OCI-LY7 (cell line): ENCODE results near the gene GAB1. TPM values are rescaled to one million over a fixed set of nuclear protein-coding genes. Genes with fewer than 3 reads are reported as not detected.
A peak's percentile ranks its signal among the peaks of the same experiment; 100 is the strongest.

Source experiments
- BruUV-seq: library from RNA; stranded (reverse); fragments of 400-500 nt; replicated peaks from 2 replicates; lab custom pipeline; 2021; lab: Mats Ljungman, UMichigan
- CTCF ChIA-PET: fragments of 300-600 bp; sonication (Branson Sonifier 250); formaldehyde crosslinking; loops from one replicate; lab custom pipeline; 2022; ENCODE audit warnings: antibody characterized with exemption; ENCODE audit not compliant: unreplicated experiment; lab: Charles Lee
- POLR2A ChIA-PET: fragments of 300-600 bp; sonication (Branson Sonifier 250); formaldehyde crosslinking; loops from one replicate; lab custom pipeline; 2022; ENCODE audit warnings: antibody characterized with exemption; lab: Charles Lee
- DNase-seq: peaks from one replicate; pipeline ENCODE4 v3.0.0-alpha.2; 2015; ENCODE audit warnings: low spot score
- H2AFZ ChIP-seq: fragments of 200-600 bp; sonication (generic), shearing (Covaris generic); 2 replicates; pipeline ENCODE4 v1.6.1; 2014; ENCODE audit warnings: mild to moderate bottlenecking, antibody characterized with exemption, low read length, moderate library complexity
- H3K27ac ChIP-seq: fragments of 200-600 bp; sonication (generic); 2 replicates; pipeline ENCODE4 v1.5.1; 2014; ENCODE audit warnings: mixed run types, low read depth, mild to moderate bottlenecking, moderate library complexity, low read length, inconsistent platforms; ENCODE audit not compliant: poor library complexity, severe bottlenecking
- H3K36me3 ChIP-seq: fragments of 200-600 bp; sonication (generic); 2 replicates; pipeline ENCODE4 v1.6.1; 2014; ENCODE audit warnings: mild to moderate bottlenecking, antibody characterized with exemption, low read length, moderate library complexity, mixed read lengths; ENCODE audit not compliant: insufficient read depth
- H3K4me1 ChIP-seq: fragments of 200-600 bp; sonication (generic); 2 replicates; pipeline ENCODE4 v1.5.1; 2014; ENCODE audit warnings: mild to moderate bottlenecking, low read length; ENCODE audit not compliant: insufficient read depth, poor library complexity, severe bottlenecking
- H3K4me2 ChIP-seq: fragments of 200-600 bp; sonication (generic); 2 replicates; pipeline ENCODE4 v1.6.1; 2014; ENCODE audit warnings: mild to moderate bottlenecking, low read length
- H3K4me3 ChIP-seq: fragments of 200-600 bp; sonication (generic); 2 replicates; pipeline ENCODE4 v1.5.1; 2014; ENCODE audit warnings: mild to moderate bottlenecking, low read depth, low read length; ENCODE audit not compliant: poor library complexity, severe bottlenecking
- H3K79me2 ChIP-seq: fragments of 200-600 bp; sonication (generic); 2 replicates; pipeline ENCODE4 v1.6.1; 2016; ENCODE audit warnings: low read depth, mild to moderate bottlenecking, low read length, moderate library complexity, mixed read lengths; ENCODE audit not compliant: insufficient read depth
- H3K9me2 ChIP-seq: fragments of 200-600 bp; sonication (generic); 2 replicates; pipeline ENCODE4 v1.6.1; 2016; ENCODE audit warnings: mild to moderate bottlenecking, low read length, mixed read lengths; ENCODE audit not compliant: insufficient read depth
- H3K9me3 ChIP-seq: fragments of 200-600 bp; sonication (generic); 2 replicates; pipeline ENCODE4 v1.6.1; 2014; ENCODE audit warnings: mild to moderate bottlenecking, mixed run types, low read length, mixed read lengths
- H4K20me1 ChIP-seq: fragments of 200-600 bp; sonication (generic); 2 replicates; pipeline ENCODE4 v1.6.1; 2014; ENCODE audit warnings: mild to moderate bottlenecking, antibody characterized with exemption, low read length, moderate library complexity, mixed read lengths; ENCODE audit not compliant: insufficient read depth
- CTCF ChIP-seq: fragments of 200-600 bp; sonication (generic); conservative IDR thresholded peaks from 2 replicates; pipeline ENCODE4 v1.5.1; 2014; ENCODE audit warnings: mild to moderate bottlenecking, antibody characterized with exemption, low read length, moderate library complexity, mixed read lengths
- EZH2phosphoT487 ChIP-seq: fragments of 200-600 bp; sonication (generic); IDR thresholded peaks from 2 replicates; pipeline ENCODE4 v1.6.1; 2018; ENCODE audit warnings: low read depth, borderline replicate concordance, mild to moderate bottlenecking, mixed run types, antibody characterized with exemption, low read length, moderate library complexity, mixed read lengths
- intact Hi-C: fragments of 100-400 bp; cut with micrococcal nuclease; formaldehyde crosslinking; loops from one replicate; pipeline ENCODE4 v1.10.0; 2022; ENCODE audit not compliant: unreplicated experiment
- total RNA-seq, 2 experiments: library from RNA; depleted of rRNA in 1 of 2; stranded (reverse); fragments of >200 nt in 1 of 2; shearing (Covaris generic) in 1 of 2; gene quantifications; 2 replicates each; pipeline ENCODE4 v1.2.3, GENCODE V29; 2014 to 2022

Gene GAB1
- total RNA-seq, 2 experiments from 2014 or later = 42.6 to 99.3 TPM

- BruUV-seq = no TSS peak
- no peaks in the 10 kb centered on the region for H3K9me2 ChIP-seq
- H4K20me1 ChIP-seq = no peaks in the 10 kb centered on the region
- no peaks in the 10 kb centered on the region for H3K9me3 ChIP-seq
- ChIA-PET POLR2A (interaction anchor here (0.7 to 14.8 kb wide), 6 partner anchors 13 to 188 kb away, joined by 3 to 364 read pairs (median 5); no protein-coding TSS in a partner anchor), CTCF (no interaction called here)
- no peak for TF ChIP-seq EZH2phosphoT487
- no peak for TF ChIP-seq CTCF
- H3K27ac ChIP-seq = peak overlapping the region; percentile 81
- H3K4me2 ChIP-seq = peak overlapping the region; percentile 73
- H3K4me3 ChIP-seq = no peak overlapping the region
- H3K36me3 ChIP-seq = no peaks in the 10 kb centered on the region
- H3K4me1 ChIP-seq = peaks cover 100% of the 10 kb centered on the region
- intact Hi-C loops = loop anchor here (1.0 kb wide), 1 partner anchor 11 kb away; no protein-coding TSS in a partner anchor
- H2AFZ ChIP-seq = no peak overlapping the region
- DNase-seq = no peak
- H3K79me2 ChIP-seq = peaks cover 100% of the 10 kb centered on the region
These were observed 44.0 kb downstream of the GAB1 start for GRCh38 chr4:143380629-143381028.

- peaks cover 100% of the 10 kb centered on the region for H3K79me2 ChIP-seq
- no peaks in the 10 kb centered on the region for H4K20me1 ChIP-seq
- H3K4me2 ChIP-seq = peak overlapping the region; percentile 73
- TF ChIP-seq EZH2phosphoT487 (no peak), CTCF (no peak)
- ChIA-PET POLR2A (interaction anchor here (0.8 to 14.8 kb wide), 9 partner anchors 9 to 192 kb away, joined by 3 to 364 read pairs (median 40); partner anchors contain the start of gene GAB1), CTCF (no interaction called here)
- H3K27ac ChIP-seq = peak overlapping the region; percentile 81
- H3K9me2 ChIP-seq = no peaks in the 10 kb centered on the region
- peak; percentile 80 for DNase-seq
- H3K4me1 ChIP-seq = peaks cover 100% of the 10 kb centered on the region
- H3K4me3 ChIP-seq = peak overlapping the region; percentile 18
- H3K36me3 ChIP-seq = no peaks in the 10 kb centered on the region
- H2AFZ ChIP-seq = peak overlapping the region; percentile 11; the same call in 1 of the 2 replicates
- no peaks in the 10 kb centered on the region for H3K9me3 ChIP-seq
- no TSS peak for BruUV-seq
- intact Hi-C loops = loop anchor here (1.0 kb wide), 1 partner anchor 10 kb away; no protein-coding TSS in a partner anchor
These were observed 44.8 kb downstream of the GAB1 start for GRCh38 chr4:143381189-143382118.
